NAMALWA (cell line): ENCODE measurements around the gene ZNF521.
"Not testable (repeated sequence)": the region's sequence is repeated elsewhere in the genome, so short reads cannot be mapped to it uniquely, and the experiment has no call there.

ENCODE experiments used
- DNase-seq: peaks from one replicate; pipeline ENCODE4 v3.0.0-alpha.2; 2015; ENCODE audit warnings: low spot score

Gene ZNF521

GRCh38 chr18:25289001-25289631 is 62.9 kb downstream of the ZNF521 start:
- DNase-seq = no peak

GRCh38 chr18:25288340-25288938 is 63.5 kb downstream of the ZNF521 start:
- DNase-seq = no peak

DNA sequence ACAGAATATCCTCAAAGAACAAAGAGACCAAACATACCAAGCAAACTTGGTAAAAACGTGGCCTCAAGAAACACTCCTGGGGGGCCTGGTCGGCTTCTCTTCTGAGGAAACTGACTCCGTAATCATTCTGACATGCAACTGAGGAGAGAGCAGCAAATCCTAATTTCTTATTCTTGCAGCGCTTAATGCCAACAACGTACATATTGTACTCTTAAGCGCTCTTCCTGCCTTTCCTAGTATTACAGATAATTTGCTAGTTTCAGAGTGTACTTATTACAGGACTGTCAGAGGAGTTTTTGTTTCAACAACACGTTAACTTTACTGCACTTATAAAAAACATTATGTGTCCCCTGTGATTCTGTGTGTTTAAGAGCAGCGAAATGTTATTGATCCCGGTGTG is 64.9 kb downstream of the ZNF521 start:
- no peak for DNase-seq

DNA sequence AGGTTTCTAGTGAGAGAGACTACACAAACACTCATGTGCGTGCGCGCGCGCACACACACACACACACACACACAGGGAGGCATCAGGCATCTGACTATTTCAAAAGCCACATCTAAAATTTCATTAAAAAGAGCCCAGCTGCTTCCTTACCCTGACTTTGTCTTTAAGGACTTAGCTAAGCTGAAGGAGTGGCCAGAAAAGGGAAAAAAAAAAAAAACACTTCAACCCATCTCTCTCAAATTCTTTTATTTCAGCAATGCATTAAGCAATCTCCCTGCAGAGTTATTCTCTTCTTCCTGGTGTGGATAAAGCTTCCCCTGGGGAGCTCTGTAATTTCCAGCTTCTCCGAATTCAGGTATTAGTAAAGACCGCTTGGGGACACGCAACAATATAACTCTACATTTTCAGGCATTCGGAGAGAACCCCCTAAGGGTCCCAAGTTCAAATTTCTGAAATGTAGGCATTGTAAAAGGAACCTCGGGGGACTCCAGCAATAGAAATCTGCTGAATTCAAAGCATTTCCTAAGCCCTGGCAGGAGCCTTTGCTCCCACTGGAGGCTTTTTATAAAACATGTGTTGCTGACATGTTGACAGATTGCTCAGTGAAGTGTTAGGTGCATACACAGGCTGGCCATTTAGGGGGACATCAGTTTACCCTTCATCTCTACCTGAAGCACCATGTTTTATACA is 67.0 kb downstream of the ZNF521 start:
- DNase-seq = no peak

DNA sequence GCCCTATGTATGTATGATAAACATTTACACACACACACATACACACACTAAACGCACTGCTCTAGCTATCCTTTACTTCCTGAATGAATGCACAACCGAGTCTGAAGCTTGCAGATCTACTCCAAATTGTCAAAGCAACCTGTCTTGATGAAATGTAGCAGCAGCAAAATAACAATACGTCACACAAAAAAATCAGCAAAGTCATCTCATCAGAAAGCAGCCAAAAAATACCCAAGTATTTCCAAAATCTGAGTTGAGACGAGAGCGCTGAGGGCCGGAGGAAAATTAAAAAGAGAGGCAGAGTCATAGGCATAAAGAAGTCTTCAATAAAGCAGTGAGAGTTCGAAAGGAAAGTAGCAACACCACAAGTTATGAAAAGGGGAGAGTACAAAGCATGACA is 67.7 kb downstream of the ZNF521 start:
- no peak for DNase-seq

DNA sequence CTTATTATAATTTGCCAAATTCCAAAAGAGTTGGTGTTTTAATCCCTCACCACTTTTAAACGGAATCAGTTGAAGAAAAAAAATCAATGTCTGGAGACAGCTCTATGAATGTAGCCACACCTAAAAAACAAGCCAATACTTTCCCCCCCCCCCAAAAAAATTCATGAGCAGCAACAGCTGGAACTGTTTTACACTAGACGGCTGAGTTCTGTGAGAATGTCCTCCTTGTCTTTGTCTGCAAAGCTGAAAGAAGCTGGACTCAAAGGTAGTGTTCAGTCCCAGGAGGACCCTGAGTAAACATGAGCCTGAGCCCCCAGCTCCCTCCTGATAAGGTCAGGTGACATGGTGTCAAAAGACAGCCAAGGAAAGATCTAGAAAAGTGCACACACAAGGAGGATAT is 68.2 kb downstream of the ZNF521 start:
- DNase-seq = no peak

DNA sequence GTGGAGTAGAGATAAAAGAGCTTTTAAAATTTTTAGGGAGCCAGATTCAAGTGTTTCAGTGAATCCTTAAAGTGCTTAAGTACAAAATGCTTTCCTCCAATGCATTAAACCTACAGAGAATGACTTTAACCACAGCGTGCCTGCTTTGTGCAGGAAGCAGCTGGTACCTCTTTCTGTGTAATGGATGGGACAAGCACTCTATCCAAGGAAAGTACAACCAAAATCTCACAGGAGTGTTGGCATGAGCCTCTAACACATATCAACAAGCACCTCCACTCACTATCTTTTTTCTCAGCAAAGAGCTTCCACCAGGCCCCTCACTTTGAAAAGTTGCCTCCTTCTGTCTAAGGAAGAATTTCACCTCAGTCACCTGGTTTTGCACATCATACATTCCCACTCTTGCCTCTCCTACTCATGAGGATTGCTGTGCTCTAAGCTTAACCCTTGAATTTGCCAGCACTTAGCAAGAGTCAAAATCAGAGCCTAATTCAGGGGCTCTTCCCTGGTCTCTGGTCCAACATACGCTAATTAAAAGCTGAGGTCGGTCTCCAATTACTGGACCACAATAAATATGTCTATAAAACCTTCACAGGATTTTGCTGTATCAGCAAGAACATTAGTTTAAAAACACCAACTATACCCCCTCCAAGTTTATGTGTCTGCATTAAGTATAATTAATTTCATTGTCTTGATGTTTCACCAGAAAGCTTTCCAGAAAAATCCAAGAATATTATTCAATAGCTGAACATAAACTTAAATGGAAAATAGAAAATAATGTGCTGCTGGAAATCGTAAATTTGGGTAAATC is 68.9 kb downstream of the ZNF521 start:
- no peak for DNase-seq

DNA sequence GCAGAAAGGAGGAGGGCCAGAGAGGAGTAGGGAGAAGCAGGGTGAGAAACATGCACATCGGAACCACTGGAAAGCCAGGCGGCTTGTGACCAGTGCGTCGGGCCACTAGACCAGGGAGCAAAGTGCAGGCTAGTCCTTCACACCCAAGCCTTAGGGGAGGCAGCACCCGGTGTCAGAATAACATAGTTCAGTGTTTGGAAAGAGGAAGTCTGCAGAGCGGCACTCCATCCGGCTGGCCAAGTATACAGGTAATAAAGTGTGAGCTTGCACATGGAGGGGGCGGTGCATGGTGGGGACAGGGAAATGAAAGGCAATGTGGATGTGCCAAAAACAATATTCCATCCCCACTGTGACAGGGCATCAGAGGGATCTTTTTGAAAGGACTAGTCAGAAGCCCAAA is 69.7 kb downstream of the ZNF521 start:
- DNase-seq = no peak

GRCh38 chr18:25281556-25281955 is 70.4 kb downstream of the ZNF521 start:
- DNase-seq = no peak

DNA sequence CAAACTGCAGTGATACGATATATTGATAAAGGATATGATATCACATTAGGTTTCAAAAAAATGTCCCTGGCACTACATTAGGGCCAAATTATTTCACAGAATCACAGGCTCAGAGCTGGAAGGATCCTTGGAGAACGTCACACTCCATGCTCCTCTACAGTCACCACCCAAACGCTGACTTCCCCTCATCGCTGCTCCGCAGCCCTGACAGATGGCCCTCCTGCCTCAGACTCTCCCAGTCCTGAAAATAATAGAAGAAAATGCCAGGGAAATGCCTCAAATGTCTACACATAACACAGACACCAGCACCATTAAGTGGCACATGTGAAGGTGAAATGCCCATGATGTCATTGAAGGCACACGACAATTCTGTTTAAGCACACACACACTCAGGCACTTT is 72.0 kb downstream of the ZNF521 start:
- no peak for DNase-seq

GRCh38 chr18:25279556-25279955 is 72.4 kb downstream of the ZNF521 start:
- DNase-seq = no peak

DNA sequence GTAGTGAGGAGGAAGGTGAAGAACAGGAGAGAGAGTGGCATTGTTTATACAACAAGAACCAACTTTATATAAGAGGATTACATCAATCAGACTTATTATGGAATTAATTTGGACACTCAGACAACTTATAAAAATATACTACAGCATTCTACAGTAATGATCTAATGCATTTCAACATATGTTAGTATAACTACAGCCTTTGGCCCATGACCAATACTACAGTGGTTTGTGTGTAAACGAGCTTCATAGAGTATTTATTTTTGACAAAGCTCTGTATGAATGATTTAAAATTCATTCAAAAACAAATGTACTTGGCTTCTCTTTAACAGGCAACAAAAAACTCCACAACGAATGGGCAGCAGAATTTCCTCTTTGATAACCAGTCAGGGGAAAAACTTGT is 72.8 kb downstream of the ZNF521 start:
- no peak for DNase-seq

DNA sequence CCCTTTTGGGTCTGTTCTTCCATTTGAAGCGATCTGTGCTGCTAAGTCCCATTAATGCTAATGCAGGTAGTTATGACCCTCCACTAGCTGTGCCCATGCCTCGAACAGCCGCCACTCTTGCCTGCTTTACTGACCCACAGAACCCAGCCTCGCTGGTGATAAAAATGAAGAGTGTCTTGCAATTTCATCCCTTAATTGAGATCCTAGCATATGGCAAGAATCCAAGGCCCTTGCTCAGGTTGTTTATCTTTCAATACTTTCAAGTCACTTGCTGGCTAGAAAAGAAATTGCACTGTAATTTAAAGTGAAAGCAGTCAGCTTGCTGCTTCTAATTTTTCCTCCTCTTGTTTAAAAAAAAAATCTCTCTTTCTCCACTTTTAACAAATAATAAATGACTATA is 73.6 kb downstream of the ZNF521 start:
- no peak for DNase-seq

DNA sequence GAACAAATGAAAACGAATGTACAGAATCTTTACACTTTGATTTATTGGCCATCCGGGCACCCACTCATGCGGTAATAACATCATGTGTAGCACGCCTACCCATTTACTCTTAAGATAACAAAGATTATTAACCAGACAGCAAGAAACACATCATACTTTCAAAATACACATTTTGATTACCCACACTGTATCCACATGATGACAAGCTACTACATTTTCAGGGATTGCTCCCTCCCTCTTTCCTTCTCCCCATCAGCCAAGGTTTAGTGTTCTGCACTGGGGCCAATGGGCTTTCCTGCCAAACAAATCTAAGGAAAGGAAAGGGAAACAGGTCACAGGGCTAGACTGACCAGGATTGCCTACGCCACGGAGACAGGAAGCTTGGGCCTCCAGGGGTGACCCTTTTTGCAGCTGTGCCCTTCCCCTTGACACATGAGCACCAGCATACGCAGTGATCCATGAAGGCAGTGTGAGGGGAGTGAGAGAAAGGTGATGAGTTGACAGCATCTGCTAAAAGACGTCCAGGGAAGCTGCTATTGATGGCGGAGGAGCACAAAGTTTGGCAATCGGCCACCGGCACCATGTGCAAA is 76.5 kb downstream of the ZNF521 start:
- DNase-seq = no peak

- DNase-seq = no peak
Measured at GRCh38 chr18:25274926-25275325, 77.0 kb downstream of the ZNF521 start.

DNA sequence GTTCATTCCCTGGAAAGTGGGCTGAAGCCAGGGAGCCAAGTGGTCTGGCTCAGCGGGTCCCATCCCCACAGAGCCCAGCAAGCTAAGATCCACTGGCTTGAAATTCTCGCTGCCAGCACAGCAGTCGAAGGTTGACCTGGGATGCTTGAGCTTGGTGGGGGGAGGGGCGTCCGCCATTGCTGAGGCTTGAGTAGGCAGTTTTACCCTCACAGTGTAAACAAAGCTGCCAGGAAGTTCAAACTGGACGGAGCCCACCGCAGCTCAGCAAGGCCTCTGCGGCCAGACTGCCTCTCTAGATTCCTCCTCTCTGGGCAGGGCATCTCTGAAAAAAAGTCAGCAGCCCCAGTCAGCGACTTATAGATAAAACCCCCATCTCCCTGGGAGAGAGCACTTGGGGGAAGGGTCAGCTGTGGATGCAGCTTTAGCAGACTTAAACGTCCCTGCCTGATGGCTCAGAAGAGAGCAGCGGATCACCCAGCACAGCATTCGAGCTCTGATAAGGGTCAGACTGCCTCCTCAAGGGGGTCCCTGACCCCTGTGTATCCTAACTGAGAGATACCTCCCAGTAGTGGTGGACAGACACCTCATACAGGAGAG is 84.9 kb downstream of the ZNF521 start:
- not testable (repeated sequence) for DNase-seq

GRCh38 chr18:25262920-25263319 is 89.0 kb downstream of the ZNF521 start:
- DNase-seq = no peak

DNA sequence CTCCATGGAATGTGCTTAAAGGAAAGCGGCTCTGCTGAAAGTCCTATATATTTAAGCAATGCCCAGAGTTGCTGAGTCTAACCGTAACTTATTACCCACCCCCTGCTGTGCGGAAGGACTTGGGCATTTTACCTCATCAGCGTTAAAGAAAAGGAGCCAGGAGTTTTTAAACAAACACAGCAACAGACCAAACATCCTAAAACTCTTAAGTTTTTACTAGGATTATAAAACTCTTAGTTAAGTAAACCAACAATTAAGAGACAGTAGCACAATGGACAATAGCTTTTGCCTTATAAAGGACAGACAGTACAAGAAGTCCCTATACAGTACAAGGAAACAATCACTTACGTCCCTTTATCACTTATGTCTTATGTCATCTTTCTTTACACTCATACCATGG is 90.2 kb downstream of the ZNF521 start:
- no peak for DNase-seq

DNA sequence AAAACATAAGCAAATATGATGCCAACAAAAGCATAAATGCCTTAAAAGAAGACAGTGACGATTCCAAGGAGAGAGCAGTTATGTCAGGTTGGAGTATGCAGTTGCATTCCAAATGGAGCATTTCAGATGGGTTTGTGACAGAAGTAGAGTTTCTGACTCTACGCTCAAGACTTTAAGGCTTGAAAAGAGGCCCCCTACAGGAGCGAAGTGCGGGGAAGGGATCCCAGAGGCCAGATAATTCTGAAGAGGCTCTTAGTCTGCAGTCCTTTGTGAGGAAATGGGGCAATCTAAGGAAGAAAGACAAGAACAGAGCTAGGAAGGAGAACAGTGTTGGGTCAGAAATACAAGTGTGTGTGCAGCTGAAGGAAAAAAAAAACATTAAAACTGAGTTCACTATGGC is 95.5 kb downstream of the ZNF521 start:
- DNase-seq = no peak

- DNase-seq = no peak
Measured at GRCh38 chr18:25253779-25254178, 98.2 kb downstream of the ZNF521 start.

- no peak for DNase-seq
Measured at GRCh38 chr18:25253136-25253535, 98.8 kb downstream of the ZNF521 start.

GRCh38 chr18:25251068-25251467 is 100.9 kb downstream of the ZNF521 start:
- no peak for DNase-seq
